H9 (cell line): Measurements from ENCODE around the gene WNT9A. TPM values are rescaled to one million over a fixed set of nuclear protein-coding genes. Genes with fewer than 3 reads are reported as not detected.

ENCODE experiments used
- DNase-seq: peaks from one replicate; pipeline ENCODE4 v3.0.0-alpha.2; 2017
- H2AFZ ChIP-seq: one replicate; pipeline ENCODE4 v1.6.1; 2013; ENCODE audit warnings: mild to moderate bottlenecking, low read length, control low read depth, moderate library complexity
- H2AK5ac ChIP-seq: 2 replicates; pipeline ENCODE4 v1.6.1; 2013; ENCODE audit warnings: low read length, control low read depth, mixed read lengths; ENCODE audit not compliant: insufficient read length
- H2BK120ac ChIP-seq: one replicate; pipeline ENCODE4 v1.6.1; 2013; ENCODE audit warnings: low read depth, mild to moderate bottlenecking, low read length, control low read depth, inconsistent platforms; ENCODE audit not compliant: poor library complexity, severe bottlenecking
- H2BK12ac ChIP-seq: 2 replicates; pipeline ENCODE4 v1.6.1; 2013; ENCODE audit warnings: low read length, control low read depth, mixed read lengths, low read depth; ENCODE audit not compliant: insufficient read length
- H2BK15ac ChIP-seq: 2 replicates; pipeline ENCODE4 v1.6.1; 2013; ENCODE audit warnings: low read depth, low read length, control low read depth
- H2BK20ac ChIP-seq: one replicate; pipeline ENCODE4 v1.6.1; 2013; ENCODE audit warnings: low read depth, mild to moderate bottlenecking, low read length, control low read depth, inconsistent platforms; ENCODE audit not compliant: poor library complexity, severe bottlenecking
- H2BK5ac ChIP-seq: 2 replicates; pipeline ENCODE4 v1.6.1; 2013; ENCODE audit warnings: low read length, control low read depth, mixed read lengths; ENCODE audit not compliant: insufficient read length
- H3K14ac ChIP-seq: 2 replicates; pipeline ENCODE4 v1.6.1; 2013; ENCODE audit warnings: low read length, control low read depth; ENCODE audit not compliant: insufficient read depth
- H3K18ac ChIP-seq: 2 replicates; pipeline ENCODE4 v1.6.1; 2013; ENCODE audit warnings: low read depth, mild to moderate bottlenecking, mixed read lengths, low read length, control low read depth; ENCODE audit not compliant: insufficient read length
- H3K23ac ChIP-seq: 2 replicates; pipeline ENCODE4 v1.6.1; 2013; ENCODE audit warnings: low read length, control low read depth, mixed read lengths, low read depth; ENCODE audit not compliant: insufficient read length
- H3K23me2 ChIP-seq: 2 replicates; pipeline ENCODE4 v1.6.1; 2013; ENCODE audit warnings: low read depth, mild to moderate bottlenecking, mixed read lengths, low read length, control low read depth; ENCODE audit not compliant: insufficient read length, poor library complexity, severe bottlenecking
- H3K27ac ChIP-seq: 2 replicates; pipeline ENCODE4 v1.5.1; 2013; ENCODE audit warnings: low read length, control low read depth, mixed read lengths, low read depth; ENCODE audit not compliant: insufficient read length
- H3K27me3 ChIP-seq: 2 replicates; pipeline ENCODE4 v1.6.1; 2013; ENCODE audit warnings: low read length, control low read depth, inconsistent platforms; ENCODE audit not compliant: insufficient read depth
- H3K4ac ChIP-seq: 2 replicates; pipeline ENCODE4 v1.6.1; 2013; ENCODE audit warnings: low read depth, mild to moderate bottlenecking, control low read depth, inconsistent platforms, low read length, moderate library complexity
- H3K4me1 ChIP-seq: 2 replicates; pipeline ENCODE4 v1.6.1; 2013; ENCODE audit warnings: low read length, control low read depth, inconsistent platforms; ENCODE audit not compliant: insufficient read depth
- H3K4me2 ChIP-seq: 2 replicates; pipeline ENCODE4 v1.6.1; 2013; ENCODE audit warnings: low read length, control low read depth, mixed read lengths; ENCODE audit not compliant: insufficient read length, insufficient read depth
- H3K56ac ChIP-seq: 2 replicates; pipeline ENCODE4 v1.6.1; 2013; ENCODE audit warnings: low read depth, mild to moderate bottlenecking, mixed read lengths, low read length, control low read depth; ENCODE audit not compliant: insufficient read length
- H3K79me1 ChIP-seq: 2 replicates; pipeline ENCODE4 v1.6.1; 2013; ENCODE audit warnings: low read depth, mild to moderate bottlenecking, moderate library complexity, low read length, control low read depth, inconsistent platforms; ENCODE audit not compliant: insufficient read depth, poor library complexity, severe bottlenecking
- H3K79me2 ChIP-seq: 2 replicates; pipeline ENCODE4 v1.6.1; 2013; ENCODE audit warnings: low read length, control low read depth, inconsistent platforms; ENCODE audit not compliant: insufficient read depth
- H3K9ac ChIP-seq: 2 replicates; pipeline ENCODE4 v1.6.1; 2013; ENCODE audit warnings: low read length, control low read depth, mixed read lengths; ENCODE audit not compliant: insufficient read length; ENCODE audit errors: extremely low read depth
- H3K9me3 ChIP-seq: one replicate; pipeline ENCODE4 v1.6.1; 2013; ENCODE audit warnings: low read depth, low read length, inconsistent platforms; ENCODE audit not compliant: control insufficient read depth
- H3T11ph ChIP-seq: one replicate; pipeline ENCODE4 v1.6.1; 2013; ENCODE audit warnings: mild to moderate bottlenecking, low read length, control low read depth, inconsistent platforms
- H4K20me1 ChIP-seq: one replicate; pipeline ENCODE4 v1.6.1; 2013; ENCODE audit not compliant: control insufficient read depth, insufficient read length, insufficient read depth
- H4K5ac ChIP-seq: 2 replicates; pipeline ENCODE4 v1.6.1; 2013; ENCODE audit warnings: low read depth, mild to moderate bottlenecking, mixed read lengths, low read length, control low read depth; ENCODE audit not compliant: insufficient read length
- H4K8ac ChIP-seq: replicated peaks from 2 replicates; pipeline ENCODE4 v1.6.1; 2013; ENCODE audit warnings: low read length, control low read depth, mixed read lengths, low read depth; ENCODE audit not compliant: insufficient read length
- H4K91ac ChIP-seq: 2 replicates; pipeline ENCODE4 v1.6.1; 2013; ENCODE audit warnings: low read depth, mild to moderate bottlenecking, moderate library complexity, mixed read lengths, low read length, control low read depth; ENCODE audit not compliant: insufficient read length
- H3K27ac Mint-ChIP-seq, 3 experiments: 2 replicates in 2 of 3; 3 replicates in 1 of 3; pipeline ENCODE4 v1.8.0; 2020 to 2021; ENCODE audit warnings: mixed read lengths in 3 of 3, mild to moderate bottlenecking in 1 of 3, moderate library complexity in 1 of 3
- H3K27me3 Mint-ChIP-seq: 2 replicates; pipeline ENCODE4 v1.8.0; 2021; ENCODE audit warnings: low read depth, mild to moderate bottlenecking, moderate library complexity, mixed read lengths
- H3K36me3 Mint-ChIP-seq, 3 experiments: 2 replicates in 2 of 3; 3 replicates in 1 of 3; pipeline ENCODE4 v1.8.0; 2020 to 2021; ENCODE audit warnings: low read depth in 3 of 3, mixed read lengths in 3 of 3; ENCODE audit not compliant: insufficient read depth in 1 of 3
- H3K4me1 Mint-ChIP-seq, 2 experiments: 2 replicates each; pipeline ENCODE4 v1.8.0; 2020; ENCODE audit warnings: mixed read lengths in 2 of 2
- H3K4me3 Mint-ChIP-seq, 2 experiments: 2 replicates in 1 of 2; 3 replicates in 1 of 2; pipeline ENCODE4 v1.8.0; 2020 to 2021; ENCODE audit warnings: mild to moderate bottlenecking in 2 of 2, mixed read lengths in 2 of 2, moderate library complexity in 1 of 2
- H3K9me3 Mint-ChIP-seq, 2 experiments: 2 replicates in 1 of 2; 3 replicates in 1 of 2; pipeline ENCODE4 v1.8.0; 2020; ENCODE audit warnings: mild to moderate bottlenecking in 2 of 2, mixed read lengths in 2 of 2, moderate library complexity in 1 of 2
- CTCF ChIP-seq: fragments of 200-600 bp; sonication (generic); conservative IDR thresholded peaks from 3 replicates; pipeline ENCODE4 v1.8.0; 2021; ENCODE audit warnings: antibody characterized with exemption, mild to moderate bottlenecking
- whole genome bisulfite sequencing: extraction: QIAGEN DNeasy Blood & Tissue Kit; methylation state at CpG from one replicate; pipeline ENCODE4 v1.1.7; 2013; ENCODE audit warnings: missing lambda C conversion rate, low lambda C conversion rate, mixed read lengths; ENCODE audit not compliant: insufficient read length; ENCODE audit errors: extremely low coverage; 5-methylcytosine and 5-hydroxymethylcytosine counted together
- total RNA-seq: library from RNA; stranded (reverse); gene quantifications from 2 replicates; pipeline ENCODE4 v1.2.1, GENCODE V29; 2021

WNT9A gene
- total RNA-seq, 1 experiment from 2014 or later, result 0.77 TPM

- Histone ChIP-seq H3K9ac (no peak overlapping the region), H3K27me3 (no peaks in the 10 kb centered on the region), H3K79me2 (no peaks in the 10 kb centered on the region), H3K23ac (no peak overlapping the region), H2BK120ac (no peak overlapping the region), H2BK5ac (no peak overlapping the region), H4K5ac (no peak overlapping the region), H4K20me1 (no peaks in the 10 kb centered on the region), H2BK12ac (no peak overlapping the region), H3K79me1 (no peaks in the 10 kb centered on the region), H2BK15ac (no peak overlapping the region), H3K18ac (no peak overlapping the region), H2AFZ (no peak overlapping the region), H3K4ac (no peak overlapping the region), H3K9me3 (no peaks in the 10 kb centered on the region), H3T11ph (no peak overlapping the region), H3K4me2 (no peak overlapping the region), H3K23me2 (no peaks in the 10 kb centered on the region), H4K91ac (no peak overlapping the region), H3K4me1 (peaks cover 8% of the 10 kb centered on the region), H3K27ac (no peak overlapping the region), H2AK5ac (no peak overlapping the region), H3K56ac (no peak overlapping the region), H3K14ac (no peak overlapping the region), H2BK20ac (no peak overlapping the region), H4K8ac (no peak overlapping the region)
- no peaks in the 10 kb centered on the region for H3K9me3 Mint-ChIP-seq
- DNase-seq, result no peak
- no peaks in the 10 kb centered on the region for H3K36me3 Mint-ChIP-seq
- TF ChIP-seq CTCF, result no peak
- H3K27ac Mint-ChIP-seq, result no peak overlapping the region
- no peaks in the 10 kb centered on the region for H3K27me3 Mint-ChIP-seq
- no CpG with 5 or more reads among the region's 5 CpGs for WGBS
- H3K4me3 Mint-ChIP-seq, result no peak overlapping the region
- H3K4me1 Mint-ChIP-seq, result peaks cover 32 to 48% of the 10 kb centered on the region in 2 experiments
These were observed 29.5 kb downstream of the WNT9A start for GRCh38 chr1:227918083-227918700.
